ENCODE measurements around the gene MTAP.

MTAP gene

DNA sequence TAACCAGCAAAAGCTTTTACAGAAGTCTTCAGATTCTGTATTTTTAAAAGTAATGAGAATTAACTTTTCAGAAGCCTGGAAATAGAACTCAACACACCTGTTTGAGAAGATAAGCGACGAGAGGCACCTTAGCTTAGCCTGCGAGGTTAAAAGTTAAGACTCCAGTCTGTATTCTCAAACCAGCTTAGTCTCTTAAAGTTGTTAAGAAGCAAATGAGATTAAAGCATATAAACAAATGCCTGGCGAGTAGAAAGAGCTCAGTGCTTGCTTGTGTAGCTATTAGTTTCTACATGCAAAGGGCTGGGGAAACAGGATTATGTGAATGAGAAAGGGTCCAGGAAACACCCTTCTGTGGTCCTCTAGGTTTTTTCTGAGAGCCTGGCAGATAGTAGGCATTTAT, 51.7 kb downstream of the MTAP start:
- no peak for DNase-seq

DNA sequence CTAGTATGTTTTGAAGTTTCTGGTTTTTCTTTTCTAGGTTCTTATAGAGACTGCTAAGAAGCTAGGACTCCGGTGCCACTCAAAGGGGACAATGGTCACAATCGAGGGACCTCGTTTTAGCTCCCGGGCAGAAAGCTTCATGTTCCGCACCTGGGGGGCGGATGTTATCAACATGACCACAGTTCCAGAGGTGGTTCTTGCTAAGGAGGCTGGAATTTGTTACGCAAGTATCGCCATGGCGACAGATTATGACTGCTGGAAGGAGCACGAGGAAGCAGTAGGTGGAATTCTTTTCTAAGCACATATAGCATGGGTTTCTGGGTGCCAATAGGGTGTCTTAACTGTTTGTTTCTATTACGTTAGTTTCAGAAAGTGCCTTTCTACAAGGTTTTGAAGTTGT, 52.2 kb downstream of the MTAP start:
- DNase-seq, result no peak

DNA sequence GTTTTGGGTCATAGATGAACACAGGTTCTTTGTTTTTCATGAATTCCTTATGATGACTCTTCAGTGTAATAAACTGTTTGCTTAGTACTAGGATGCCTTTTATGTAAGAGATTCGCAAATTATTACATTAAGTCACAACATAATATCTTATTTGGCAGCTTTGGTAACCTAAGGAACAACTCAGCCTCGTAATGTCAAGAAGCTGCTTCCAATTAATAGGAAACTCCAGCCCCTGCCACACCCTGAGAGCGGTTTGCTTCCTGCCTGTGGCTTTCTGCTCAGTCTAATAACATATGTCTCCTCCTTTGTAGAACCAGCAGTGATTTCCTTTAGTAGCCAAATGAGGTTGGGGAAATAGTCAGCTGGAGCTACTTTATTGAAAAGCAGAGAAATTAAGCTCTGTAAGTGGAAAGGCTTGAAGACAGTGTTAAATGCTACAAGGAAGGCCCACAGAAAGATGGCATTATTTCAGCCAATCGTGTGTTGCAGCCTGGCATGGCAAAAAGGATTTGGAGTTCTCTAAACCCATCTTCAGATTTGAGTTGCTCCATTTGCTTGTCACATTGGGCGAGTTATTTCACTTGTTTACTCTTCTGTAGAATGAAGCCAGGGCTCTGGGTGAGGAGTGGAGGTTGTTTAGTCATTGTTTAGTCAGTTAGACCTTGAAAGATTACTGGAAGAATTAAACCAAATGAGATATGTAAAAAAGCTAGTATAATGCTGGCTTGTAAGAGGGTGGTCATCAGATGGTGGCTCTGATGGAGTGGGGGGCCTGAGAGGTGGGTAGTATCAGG, 54.1 kb downstream of the MTAP start:
- DNase-seq, result no peak

DNA sequence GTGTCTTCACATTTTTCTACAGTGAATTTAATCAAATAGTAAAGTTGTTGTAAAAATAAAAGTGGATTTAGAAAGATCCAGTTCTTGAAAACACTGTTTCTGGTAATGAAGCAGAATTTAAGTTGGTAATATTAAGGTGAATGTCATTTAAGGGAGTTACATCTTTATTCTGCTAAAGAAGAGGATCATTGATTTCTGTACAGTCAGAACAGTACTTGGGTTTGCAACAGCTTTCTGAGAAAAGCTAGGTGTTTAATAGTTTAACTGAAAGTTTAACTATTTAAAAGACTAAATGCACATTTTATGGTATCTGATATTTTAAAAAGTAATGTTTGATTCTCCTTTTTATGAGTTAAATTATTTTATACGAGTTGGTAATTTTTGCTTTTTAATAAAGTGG, 60.4 kb downstream of the MTAP start:
- DNase-seq, result no peak

DNA sequence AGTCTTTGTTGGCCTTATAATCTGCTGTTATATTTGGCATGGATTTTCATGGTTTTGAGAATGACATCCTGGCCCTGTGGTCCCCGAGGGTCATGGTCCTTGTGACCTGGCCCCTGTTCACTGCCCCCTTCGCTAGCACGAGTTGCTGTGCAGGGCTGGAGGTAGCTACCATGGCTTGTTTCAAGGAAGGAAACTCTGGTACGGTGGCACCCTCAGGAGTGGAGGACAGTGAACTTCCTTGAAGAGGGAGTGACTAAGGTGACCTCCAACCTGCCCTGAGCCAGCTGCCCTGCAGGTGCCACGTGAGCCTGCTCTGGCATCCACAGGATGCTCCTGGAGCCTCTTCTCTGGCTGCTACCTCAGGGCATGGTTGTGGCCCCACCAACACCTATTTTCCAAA, 62.1 kb downstream of the MTAP start:
- DNase-seq, result no peak

DNA sequence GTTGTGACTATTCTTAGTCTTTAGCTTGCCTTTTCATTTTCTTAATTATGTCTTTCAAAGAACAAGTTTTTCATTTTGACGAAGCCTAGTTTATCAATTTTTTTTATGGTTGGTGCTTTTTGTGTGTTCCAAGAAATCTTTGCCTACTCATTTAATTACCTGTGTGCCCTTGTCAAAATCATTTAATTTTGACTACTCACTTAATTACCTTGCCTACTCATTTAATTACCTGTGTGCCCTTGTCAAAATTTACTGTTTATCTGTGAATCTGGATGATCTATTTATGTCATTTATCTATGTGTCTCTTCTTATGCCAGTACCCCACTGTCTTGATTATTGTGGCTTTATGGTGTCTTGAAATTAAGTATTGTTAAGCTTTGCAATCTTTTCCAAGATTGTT, 63.9 kb downstream of the MTAP start:
- DNase-seq, result no peak

DNA sequence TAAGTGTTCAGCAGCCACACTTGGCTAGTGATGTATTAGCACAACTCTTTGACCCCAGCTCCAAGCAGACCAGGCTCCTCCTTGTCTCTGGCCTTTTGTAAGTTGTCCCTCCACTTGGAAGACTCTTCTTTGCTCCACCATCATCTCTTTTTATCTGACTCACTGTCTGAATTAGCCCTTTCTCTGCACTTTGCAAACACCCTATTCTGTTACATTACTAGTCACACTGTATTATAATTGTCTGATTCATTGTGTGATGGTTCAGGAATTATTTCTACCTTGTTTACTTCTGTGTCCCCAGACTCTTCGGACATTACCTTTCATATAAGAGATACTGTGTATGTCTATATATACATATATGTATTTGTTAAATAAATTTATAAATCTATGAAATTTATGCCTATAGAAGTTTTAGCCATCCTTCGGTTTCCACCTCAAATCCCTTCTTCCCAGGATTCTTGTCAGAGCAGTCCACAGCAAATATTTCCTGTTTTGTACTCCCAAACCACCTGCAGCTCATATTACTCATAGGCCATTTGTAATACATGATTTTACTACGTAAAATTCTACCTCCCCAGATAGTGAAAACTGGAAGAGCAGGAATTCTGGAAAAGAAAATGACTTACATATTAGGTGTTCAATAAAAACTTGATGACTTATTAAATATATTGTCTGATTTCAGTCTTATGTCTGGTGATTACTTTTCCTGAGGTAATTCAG, 69.0 kb downstream of the MTAP start:
- DNase-seq, result no peak

DNA sequence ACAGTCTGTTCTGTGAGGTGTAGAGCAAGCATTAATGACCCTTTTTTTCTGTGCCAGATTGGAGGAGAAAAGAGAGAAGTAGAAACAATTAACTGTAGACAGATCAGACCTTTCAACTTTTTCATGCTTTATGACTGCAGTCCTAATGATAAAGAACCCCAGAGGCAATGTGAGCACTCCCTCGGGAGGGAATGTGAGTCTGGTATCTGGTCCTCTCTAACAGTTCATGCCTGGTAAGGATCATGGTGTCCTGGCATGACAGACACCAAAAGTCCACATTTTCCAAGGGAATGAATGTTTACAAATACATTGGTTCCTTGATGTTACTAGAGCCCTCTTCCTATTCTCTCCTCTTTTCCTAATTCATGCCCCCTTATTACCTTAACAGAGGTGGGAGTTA, 70.3 kb downstream of the MTAP start:
- no peak for DNase-seq

DNA sequence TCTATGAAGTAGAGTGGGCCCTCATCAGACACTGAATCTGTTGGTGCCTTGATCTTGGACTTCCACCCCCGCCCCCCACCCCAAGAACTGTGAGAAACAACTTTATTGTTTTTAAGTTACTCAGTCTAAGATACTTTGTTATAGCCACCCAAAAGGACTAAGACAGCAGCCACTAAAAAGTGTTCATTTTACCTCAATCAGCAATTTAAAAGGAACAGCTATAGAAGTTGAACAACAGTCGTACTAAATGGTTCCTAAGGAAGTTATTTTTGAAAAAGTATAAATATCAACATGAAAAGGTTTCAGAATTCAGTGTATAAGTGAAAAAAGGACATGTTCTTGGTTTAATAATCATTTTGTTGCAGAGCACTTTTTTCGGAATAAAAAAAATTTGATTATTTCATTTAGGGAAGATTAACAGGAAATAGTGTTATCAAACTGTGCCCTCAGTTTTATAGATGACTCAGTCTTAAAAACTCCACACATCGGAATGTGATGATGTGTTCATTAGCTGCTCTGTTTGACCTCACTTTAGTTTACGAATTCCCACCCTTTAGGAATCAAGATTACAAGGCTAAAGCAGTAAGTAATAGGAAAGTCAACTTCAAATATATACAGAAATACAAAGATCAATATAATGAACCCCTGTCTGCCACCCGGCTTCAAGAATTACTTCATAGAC, 71.2 kb downstream of the MTAP start:
- no peak for DNase-seq

DNA sequence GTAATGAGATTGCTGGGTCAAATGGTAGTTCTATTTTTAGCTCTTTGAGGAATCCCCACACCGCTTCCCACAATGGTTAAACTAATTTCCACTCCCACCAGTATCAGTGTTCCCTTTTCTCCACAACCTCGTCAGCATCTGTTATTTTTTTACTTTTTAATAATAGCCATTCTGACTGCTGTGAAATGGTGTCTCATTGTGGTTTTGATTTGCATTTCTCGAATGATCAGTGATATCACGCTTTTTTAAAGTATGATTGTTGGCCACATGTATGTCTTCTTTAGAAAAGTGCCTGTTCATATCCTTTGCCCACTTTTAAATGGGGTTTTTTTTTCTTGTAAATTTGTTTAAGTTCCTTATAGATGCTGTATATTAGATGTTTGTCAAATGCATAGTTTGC, 73.5 kb downstream of the MTAP start:
- no peak for DNase-seq

DNA sequence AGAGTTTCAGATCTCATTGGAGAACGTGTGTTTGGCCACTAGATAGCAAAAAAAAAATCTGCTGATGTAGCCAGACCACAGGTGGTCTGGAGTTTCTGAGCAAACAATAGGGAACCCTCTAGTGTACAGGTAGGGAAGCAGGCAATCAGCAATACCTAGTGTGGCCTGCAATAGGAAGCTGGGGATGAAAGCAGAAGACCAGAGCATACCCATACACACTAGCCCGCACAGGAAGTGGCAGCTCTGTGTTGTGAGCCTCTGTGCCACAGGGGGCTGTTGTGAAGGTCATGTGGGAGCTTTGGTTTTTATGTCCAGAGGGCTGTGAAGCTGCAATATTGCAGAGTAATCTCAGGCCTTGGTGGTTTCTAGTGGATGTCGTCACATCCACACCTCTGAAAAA, 81.2 kb downstream of the MTAP start:
- no peak for DNase-seq

DNA sequence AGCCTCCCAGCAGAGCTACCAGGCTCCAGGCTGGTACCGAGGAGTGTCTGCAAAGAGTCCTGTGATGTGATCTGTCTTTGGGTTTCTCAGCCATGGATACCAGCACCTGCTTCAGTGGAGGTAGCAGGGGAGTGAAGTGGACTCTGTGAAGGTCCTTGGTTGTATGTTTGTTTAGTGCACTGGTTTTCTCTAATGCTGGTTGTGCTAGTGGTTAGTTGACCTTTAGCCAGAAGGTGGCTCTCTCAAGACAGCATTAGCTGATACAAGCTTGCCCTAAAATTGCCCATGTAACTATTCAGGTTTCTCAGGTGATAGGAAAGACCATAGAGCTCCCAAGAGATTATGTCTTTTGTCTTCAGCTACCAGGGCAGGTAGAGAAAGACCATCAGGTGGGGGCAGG, 87.2 kb downstream of the MTAP start:
- DNase-seq, result no peak

DNA sequence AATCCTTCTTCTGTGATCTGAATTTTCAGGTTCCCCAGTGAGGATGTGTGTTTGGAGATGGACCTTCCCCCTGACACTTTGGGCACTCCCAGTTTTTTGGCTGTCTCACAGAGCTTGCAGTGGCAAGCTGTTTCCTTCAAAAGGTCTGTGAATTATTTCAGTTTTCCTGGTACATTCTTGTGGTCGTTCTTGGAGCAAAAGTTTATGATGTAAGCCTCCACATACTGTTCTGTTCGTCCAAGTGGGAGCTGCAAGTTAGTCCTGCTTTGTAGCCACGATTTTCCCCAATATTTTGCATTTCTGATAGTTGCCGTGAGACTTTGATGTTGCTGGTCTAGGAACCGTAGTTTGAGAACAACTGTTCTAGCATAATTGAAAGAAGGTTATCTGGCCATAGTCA, 88.3 kb downstream of the MTAP start:
- DNase-seq, result no peak

DNA sequence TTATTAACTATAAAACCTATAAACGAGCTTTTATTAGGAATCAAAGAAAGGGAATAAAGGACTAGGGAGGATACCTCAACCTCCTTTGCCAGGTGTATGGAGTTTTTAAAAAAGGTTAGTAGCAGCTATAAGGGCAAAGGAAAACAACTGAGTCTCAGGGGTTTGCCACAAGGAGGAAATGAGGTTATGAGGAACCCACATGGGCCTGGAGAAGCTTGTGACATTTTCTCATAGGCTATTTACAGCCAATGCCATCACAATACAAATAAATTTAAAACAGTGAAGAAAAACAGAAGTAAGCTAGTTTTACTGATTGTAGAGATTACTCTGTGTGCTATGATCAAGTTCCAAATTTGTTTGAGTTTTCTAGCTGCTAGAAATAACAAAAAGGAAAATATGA, 99.1 kb downstream of the MTAP start:
- DNase-seq, result no peak

DNA sequence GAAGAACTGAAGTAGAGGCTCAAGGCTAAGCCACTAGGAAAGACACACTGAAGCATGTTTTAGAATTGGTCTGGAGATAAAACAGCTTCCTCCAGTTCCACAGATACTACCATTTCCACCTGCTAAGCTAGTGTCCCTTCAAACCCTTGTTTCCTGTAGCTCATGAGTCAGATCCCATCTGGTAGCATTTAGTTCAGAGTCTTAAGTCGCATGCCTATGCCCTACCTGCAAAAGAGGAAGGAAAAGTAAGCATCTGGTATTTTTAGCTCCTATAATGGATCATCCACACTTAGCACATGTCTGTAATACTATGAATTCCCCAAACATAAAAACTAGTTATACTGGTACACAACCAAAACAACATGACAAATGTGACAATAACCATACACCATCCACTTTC, 99.7 kb downstream of the MTAP start:
- no peak for DNase-seq

DNA sequence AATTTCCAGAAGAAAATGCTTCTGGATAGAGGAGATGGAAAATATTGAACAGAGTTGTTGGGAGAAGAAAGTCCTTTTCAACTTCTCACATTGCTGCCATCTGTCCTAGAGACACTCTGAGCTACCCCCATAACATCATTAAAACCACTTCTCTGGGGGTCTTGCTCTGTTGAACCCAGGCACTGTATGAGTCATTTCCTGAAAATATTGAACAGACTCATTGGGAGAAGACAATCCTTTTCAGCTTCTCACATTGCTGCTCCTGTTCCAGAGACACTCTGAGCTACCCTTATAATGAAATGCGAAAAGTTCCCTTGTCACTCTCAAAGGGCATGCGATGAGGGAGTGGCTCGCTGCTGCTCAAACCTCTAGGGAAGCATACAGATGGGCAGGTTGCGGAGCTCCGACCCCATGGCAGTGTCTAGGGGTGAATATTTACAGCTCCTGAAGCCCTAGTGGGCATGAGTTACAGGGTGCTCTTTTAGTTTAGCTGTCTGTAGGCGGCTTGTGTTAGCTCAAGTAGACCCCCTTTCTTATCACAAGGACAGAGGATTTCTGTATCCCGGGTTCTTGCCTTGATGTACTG, 101.0 kb downstream of the MTAP start:
- no peak for DNase-seq

DNA sequence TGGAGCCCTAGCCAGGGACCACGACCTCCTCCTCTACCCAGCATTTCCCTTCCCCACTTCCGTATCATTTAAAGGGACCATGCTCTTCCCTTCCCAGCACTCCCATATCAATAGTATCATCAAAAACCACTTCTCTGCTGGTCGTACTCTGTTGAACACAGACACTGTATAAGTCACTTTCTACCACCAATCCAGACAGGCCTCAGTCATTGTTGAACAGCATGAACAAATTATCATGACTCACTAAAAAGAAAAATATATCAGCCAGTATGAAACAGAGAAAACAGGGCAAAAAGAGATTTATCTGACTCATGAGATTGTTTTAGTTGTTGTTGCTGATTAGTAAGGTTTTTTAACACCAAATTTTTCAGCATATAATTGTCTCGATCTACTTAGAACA, 101.9 kb downstream of the MTAP start:
- DNase-seq, result no peak

DNA sequence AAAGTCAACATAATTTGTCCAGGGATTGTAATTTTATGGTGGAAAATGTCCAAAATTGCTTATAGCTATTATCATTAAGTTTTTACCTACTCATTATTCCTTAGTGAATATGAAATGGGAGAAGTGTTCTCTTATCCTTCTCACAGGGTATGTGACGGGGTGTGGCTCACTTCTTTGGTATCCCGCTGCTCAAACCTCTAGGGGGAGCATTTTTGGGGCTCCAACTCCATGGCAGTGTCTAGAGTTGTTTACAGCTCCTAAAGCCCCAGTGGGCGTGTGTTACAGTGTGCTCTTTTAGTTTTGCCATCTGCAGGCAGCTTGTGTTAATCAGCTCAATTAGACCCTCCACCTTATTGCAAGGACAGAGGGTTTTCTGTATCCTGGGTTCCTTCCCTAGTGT, 102.3 kb downstream of the MTAP start:
- DNase-seq, result no peak

DNA sequence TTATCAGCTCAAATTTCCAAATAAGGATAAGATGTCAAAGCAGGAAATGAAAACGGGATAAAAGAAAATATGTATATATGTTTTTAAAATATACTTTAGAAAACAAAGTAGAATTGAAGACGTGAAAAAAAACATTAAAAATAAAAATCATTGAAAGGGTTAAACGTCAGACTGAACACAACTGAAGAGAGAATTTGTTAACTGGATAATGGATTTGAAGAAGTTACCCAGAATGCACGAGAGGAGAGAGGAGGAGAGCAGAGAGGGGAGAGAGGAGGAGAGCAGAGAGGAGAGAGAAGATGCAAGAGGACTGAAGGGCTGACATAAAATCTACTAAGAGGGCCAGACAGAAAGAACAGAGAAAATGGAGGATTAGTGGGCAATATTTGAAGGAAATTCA, 103.8 kb downstream of the MTAP start:
- DNase-seq, result no peak

DNA sequence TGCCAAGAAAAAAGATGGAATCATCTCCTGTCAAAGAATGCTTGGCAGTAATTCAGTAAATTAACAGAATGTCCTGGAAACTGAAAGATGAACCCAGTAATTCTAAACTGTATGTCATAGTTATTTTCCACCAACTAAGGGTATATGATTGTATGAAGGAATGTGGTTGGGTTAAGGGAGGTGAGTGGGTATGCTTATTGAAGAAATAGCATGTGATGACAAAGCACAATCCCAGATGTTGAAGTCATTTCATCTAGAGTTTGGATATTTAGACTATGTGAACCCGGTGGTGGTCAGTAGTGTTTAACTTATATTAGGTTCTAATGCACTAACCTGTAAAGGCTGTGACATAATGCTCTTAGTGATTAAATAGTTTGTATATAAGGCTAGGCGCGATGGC, 104.4 kb downstream of the MTAP start:
- no peak for DNase-seq

DNA sequence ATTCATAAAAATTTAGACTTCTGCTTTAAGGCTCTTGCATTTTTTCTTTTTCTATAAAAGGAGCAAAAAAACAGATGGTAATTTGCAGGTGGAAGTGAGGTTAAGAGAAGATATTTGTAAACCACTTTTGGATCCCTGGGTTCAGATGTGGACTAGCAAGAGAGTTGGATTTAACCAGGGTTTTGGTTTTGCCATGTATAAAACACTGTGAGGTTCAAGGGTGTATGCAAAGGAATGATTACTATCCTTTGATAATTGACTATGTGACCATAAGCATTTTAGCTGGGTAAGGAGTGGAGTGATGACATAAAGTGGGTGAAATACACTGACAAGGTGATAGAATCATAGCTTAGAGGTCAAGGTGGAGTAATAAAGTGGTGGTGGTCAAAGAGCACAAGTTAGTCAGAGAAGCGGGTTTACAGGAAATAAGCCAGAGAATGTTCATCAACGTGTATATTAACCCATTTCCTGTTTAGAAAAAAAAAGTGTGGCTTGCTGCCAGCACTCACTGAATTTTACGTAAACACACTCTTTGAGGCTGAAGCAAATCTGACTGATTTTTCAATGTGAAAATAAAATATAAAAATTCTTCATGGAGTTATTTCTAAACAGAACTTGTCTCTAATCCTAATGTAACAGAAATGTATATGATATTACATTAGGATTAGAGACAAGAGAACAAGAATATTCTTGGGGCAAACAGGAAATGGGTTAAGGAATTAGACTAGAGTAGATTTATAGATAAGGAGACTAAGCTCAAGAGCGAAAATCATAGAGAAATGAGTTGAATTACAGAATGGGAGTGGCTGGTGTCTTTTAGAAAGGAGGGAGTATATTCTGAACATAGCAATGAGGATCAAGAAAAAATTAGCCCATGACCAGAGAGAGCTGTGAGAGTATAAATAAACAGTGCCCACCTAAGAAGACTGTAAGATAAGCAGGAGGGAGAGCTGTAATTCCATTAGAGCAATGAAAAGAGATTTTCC, 117.2 kb downstream of the MTAP start:
- no peak for DNase-seq

DNA sequence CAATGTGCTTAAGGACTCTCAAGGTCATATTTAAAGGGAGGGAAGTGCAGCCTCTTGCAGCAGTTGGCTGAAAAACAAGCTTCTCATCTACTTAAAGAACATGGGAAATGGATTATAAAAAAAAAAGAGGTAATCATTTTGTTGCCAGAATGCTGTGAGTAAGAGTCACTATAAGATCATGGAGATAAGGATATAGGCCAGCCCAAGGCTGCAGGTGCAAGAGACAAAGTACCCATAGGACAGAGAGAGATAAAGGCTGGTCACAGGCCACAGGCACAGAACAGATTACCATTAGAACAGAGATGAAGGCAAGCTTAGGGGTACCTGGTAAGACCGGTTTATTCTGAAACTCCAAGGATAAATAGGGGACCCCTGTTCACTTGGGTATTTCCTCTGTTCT, 121.3 kb downstream of the MTAP start:
- DNase-seq, result no peak

DNA sequence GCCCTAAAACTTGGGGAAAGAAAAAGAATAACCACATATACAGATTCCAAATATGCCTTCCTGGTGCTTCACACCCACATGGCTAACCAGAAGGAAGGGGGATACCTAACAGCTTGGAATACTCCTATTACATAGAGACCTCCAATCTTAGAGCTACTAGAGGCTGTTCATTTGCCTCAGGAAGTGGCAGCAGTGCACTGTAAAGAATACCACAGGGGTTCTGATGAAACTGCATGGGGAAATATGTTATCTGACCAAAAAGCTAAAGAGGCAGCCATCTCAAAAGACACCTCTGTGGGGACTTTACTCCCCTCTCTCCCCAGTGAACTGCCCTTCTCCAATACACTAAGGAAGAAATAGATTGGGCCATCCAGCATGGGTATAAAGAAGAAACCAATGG, 125.3 kb downstream of the MTAP start:
- no peak for DNase-seq

All from NCI-H2081 treated with DMSO at 0.1 percent for 48 hours (cell line).